Measurements from ENCODE around the gene ADAM8. TPM values are rescaled to one million over a fixed set of nuclear protein-coding genes. Genes with fewer than 3 reads are reported as not detected.

Gene ADAM8
- total and polyA plus RNA-seq, 10 of the 15 experiments (the other 5 are each of a cell fraction or from before 2014, with no cell fraction given) = 0.37 to 92.7 (median 21.7) TPM

GRCh38 chr10:133277993-133278576 lies 1.4 kb upstream of the ADAM8 start:
- H3K4me2 ChIP-seq (ENCODE audit: control insufficient read depth, insufficient read depth) = peak overlapping the region; percentile 85
- POLR2A ChIA-PET = interaction anchor here (0.6 to 1.2 kb wide), 5 partner anchors 15 to 124 kb away, joined by 3 to 5 read pairs (median 3); no protein-coding TSS in a partner anchor
- TF ChIP-seq RCOR1 (conservative IDR thresholded peaks at IDR 0.05; ENCODE audit: low read depth, low read length) (no peak), SKIL (IDR thresholded peaks at IDR 0.05; ENCODE audit: low read depth, poor library complexity, severe bottlenecking) (no peak), CREM (IDR thresholded peaks at IDR 0.05; ENCODE audit: low read depth) (0 out of 2 replicates have a peak, but pooled peaks have one; percentile 1), POU2F2 (IDR thresholded peaks at IDR 0.05; ENCODE audit: borderline replicate concordance, low read depth, low read length) (0 out of 3 replicates have a peak, but pooled peaks have one; percentile 11), SUPT20H (IDR thresholded peaks at IDR 0.05; ENCODE audit: borderline replicate concordance, control insufficient read depth, low read depth, low read length) (no peak), NKRF (conservative IDR thresholded peaks at IDR 0.05) (no peak), CUX1 (IDR thresholded peaks at IDR 0.05; ENCODE audit: insufficient replicate concordance, low read depth, low read length) (no peak), HDAC2 (IDR thresholded peaks at IDR 0.05) (no peak), RBBP5 (conservative IDR thresholded peaks at IDR 0.05) (no peak), E2F4 (IDR thresholded peaks at IDR 0.05; ENCODE audit: low read depth, low read length) (no peak), ZNF622 (IDR thresholded peaks at IDR 0.05) (no peak), SPI1 (IDR thresholded peaks at IDR 0.05; ENCODE audit: borderline replicate concordance, insufficient read depth, low read depth, low read length) (peak; percentile 3; the same call in 1 of the 2 replicates), CHD4 (IDR thresholded peaks at IDR 0.05) (no peak)

More at GRCh38 chr10:133277993-133278576, 1.4 kb upstream of the ADAM8 start:
- Histone ChIP-seq H3K79me2 (ENCODE audit: control insufficient read depth, insufficient read depth, low read length) (peaks cover 23% of the 10 kb centered on the region), H2AFZ (ENCODE audit: control insufficient read depth, low read depth, low read length) (no peak overlapping the region), H3K9ac (ENCODE audit: control insufficient read depth, insufficient read depth, low read length) (no peak overlapping the region; the same call in 1 of the 2 replicates), H3K36me3 (ENCODE audit: control insufficient read depth in 2 of 2, insufficient read depth in 2 of 2, low read length in 1 of 2) (peaks cover 3 to 12% of the 10 kb centered on the region in 2 experiments), H3K4me1 (ENCODE audit: control insufficient read depth, insufficient read depth, low read length) (peaks cover 33% of the 10 kb centered on the region), H3K27ac (ENCODE audit: control insufficient read depth, insufficient read depth) (peak overlapping the region; percentile 53), H4K20me1 (ENCODE audit: control insufficient read depth, insufficient read depth) (no peaks in the 10 kb centered on the region; the same call in 1 of the 2 replicates), H3K27me3 (replicated peaks in 1 of 2; ENCODE audit: control insufficient read depth in 2 of 2, insufficient read depth in 2 of 2, low read length in 1 of 2) (no peaks in the 10 kb centered on the region), H3K9me3 (replicated peaks; ENCODE audit: control insufficient read depth, insufficient read depth, low read length) (no peaks in the 10 kb centered on the region), H3K4me3 (no peak overlapping the region)
- SMC1A ChIA-PET (ENCODE audit: uncharacterized antibody, unreplicated experiment) = interaction anchor here (0.8 to 1.7 kb wide), 4 partner anchors 9 to 28 kb away, joined by 4 to 5 read pairs (median 4); no protein-coding TSS in a partner anchor
- RAD21 ChIA-PET (ENCODE audit: unreplicated experiment) = interaction anchor here (1.1 kb wide), 1 partner anchor 242 kb away, joined by 3 read pairs; no protein-coding TSS in a partner anchor
- CTCF ChIA-PET = interaction anchor here (0.9 to 2.8 kb wide), 7 partner anchors 15 to 29 kb away, joined by 3 to 14 read pairs (median 5); no protein-coding TSS in a partner anchor
- WGBS (ENCODE audit: insufficient coverage, insufficient replicate concordance, low lambda C conversion rate, missing lambda C conversion rate) = 47% methylated on average over 12 of the region's 12 CpGs
- intact Hi-C loops (cut with micrococcal nuclease; ENCODE audit: unreplicated experiment) = no loop called here
- no peak for DNase-seq (ENCODE audit: low read depth, low spot score)
- ATAC-seq = no peak
- BruUV-seq (replicated peaks) = no TSS peak
- in situ Hi-C loops (cut with MboI) = no loop called here
- no peak for FAIRE-seq
